LNCAP (cell line): Measurements from ENCODE around the gene LGI2.

Experiments
- TF ChIP-seq, protein P1 (sequence below): fragments of 450-650 bp; IDR thresholded peaks from 2 replicates; pipeline ENCODE4 v1.5.1; 2017; ENCODE audit warnings: mild to moderate bottlenecking

LGI2 gene

DNA sequence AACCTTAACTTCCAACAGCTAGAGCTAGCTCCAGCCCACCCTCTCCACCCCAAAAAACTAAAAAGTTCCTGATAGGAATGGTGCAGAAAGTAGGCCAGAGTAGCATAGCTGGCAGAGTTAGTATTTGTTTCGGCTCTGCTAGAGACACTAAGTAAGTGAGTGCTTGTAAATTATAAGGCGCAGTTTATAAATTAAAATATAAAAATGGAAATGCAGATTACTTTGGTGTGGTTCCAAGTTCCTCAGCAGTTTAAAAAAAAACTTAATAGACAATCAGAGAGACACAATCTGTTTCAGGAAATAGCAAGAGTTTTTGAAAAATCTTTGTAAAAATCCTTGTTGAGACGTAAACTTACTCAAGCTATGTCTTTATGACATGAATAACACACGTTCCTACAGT lies 2.8 kb upstream of the LGI2 start:
- TF ChIP-seq, protein P1, sequence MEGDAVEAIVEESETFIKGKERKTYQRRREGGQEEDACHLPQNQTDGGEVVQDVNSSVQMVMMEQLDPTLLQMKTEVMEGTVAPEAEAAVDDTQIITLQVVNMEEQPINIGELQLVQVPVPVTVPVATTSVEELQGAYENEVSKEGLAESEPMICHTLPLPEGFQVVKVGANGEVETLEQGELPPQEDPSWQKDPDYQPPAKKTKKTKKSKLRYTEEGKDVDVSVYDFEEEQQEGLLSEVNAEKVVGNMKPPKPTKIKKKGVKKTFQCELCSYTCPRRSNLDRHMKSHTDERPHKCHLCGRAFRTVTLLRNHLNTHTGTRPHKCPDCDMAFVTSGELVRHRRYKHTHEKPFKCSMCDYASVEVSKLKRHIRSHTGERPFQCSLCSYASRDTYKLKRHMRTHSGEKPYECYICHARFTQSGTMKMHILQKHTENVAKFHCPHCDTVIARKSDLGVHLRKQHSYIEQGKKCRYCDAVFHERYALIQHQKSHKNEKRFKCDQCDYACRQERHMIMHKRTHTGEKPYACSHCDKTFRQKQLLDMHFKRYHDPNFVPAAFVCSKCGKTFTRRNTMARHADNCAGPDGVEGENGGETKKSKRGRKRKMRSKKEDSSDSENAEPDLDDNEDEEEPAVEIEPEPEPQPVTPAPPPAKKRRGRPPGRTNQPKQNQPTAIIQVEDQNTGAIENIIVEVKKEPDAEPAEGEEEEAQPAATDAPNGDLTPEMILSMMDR, result no peak

DNA sequence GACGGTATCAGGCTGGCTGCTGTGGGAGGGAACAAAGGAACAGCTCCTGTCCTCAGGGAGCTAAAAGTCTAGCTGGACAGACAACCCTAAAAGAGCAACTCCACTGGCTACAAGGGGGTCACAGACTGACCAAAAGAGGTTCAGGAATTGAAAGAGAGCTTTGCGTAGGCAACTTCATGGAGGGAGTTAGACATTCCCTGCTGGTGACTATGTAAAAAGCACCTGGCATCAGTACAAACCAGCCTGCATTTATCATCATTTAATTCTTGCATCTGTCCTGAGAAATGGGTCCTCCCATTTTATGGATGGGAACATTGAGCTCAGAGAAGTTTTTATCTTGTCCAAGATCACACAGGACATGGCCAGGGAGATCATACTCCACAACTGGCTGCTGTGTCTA lies 1.4 kb upstream of the LGI2 start:
- TF ChIP-seq, protein P1, result no peak

DNA sequence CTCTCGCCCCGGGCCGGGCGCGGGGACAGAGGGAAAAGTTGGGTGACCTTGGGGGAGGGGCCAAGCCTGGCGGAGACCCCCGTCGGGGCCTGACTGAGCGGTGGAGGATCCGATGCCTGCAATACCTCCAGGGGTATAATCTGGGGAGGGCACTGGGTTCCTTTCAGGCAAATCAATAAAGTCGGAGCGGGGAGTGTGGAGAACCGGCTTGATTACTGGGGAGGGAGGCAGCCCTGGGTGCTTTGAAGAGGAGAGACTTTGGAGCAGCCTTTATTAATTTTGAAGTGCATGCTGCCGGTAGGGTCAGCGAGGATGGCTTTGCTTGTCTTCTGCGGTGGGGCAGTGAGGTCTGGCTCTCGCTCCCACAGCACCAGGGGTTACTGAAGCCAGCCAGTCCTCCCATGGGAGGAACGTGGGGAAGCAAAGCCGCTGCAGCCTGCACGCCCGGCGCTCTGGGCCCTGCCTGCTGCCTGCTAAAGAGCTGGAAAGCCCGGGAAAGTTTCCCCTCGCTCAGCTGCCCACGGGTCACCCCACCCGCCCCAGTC lies 403 bp upstream of the LGI2 start:
- TF ChIP-seq, protein P1, result no peak

DNA sequence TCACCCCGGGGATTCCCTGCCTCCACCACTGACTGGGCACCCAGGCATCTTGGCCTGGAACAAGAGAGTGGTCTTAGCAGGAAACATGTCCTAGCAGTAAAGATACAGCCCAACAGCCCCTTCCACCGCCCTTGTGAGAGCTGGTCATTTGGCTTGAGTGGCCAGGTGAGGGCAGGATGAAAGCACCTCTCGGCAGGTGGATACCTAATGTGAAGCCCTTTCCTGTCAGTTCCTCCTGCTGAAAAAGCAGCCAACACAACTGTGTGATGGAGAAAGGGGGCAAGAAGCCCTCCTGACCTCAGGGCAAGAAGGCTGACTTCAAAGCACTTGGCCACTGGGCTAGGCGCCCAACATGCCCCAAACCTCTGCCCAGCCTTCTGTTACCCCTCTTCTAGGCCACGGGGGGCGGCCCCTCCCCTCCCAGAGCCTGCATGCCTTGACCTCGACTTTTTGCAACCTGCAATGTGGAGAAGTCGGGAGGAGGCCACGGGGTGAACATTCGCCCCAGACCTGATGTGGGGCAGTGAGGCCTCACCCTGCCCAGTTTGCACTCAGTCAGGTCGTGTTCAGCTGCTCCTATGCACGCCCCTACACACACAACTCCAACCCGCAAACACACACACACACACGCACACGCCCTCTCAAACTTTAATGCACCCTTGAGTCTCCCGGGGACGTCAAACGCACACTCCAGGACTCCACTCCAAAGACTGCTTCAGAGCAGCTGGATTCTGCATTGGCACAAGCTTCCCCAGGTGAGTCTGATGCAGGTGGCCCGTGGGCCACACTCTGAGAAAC lies 1.1 kb downstream of the LGI2 start:
- TF ChIP-seq, protein P1, result no peak

DNA sequence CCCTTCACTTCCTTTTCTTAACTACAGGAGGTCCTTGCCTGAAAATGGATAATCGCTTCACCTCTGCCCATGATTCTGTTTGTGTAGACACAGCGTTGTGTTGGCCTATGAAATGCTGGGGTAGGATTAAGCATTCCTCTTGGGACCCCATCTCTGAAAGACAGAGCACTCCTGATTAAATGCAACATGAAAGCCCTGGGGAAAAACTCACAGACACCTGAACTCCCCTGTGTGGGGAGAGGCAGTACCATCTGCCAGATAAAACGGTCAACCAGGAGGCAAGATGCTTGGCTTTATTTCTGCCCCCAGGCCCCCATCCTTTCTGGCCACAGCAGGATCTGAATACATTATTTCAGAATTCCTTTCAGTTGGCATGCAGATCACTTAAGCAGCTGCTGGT lies 1.9 kb downstream of the LGI2 start:
- TF ChIP-seq, protein P1, result no peak

DNA sequence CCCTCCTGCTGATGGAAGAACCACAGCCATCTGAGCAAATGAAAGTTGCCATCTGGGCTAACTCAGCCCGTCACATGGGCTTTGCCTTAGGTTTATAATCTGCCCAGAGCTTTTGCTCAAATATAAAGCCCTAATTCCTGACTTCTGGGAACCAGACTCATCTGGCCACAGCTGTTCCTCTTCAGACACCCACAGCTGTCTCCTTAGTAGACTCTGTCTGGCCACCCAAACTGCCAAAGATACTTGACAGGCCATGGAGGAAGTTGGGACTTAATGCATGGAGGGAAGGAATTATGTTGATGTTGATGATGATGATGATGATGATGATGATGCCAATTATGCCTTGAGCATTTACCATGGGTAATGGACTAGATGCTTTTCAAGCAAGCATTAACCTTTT lies 8.0 kb downstream of the LGI2 start:
- TF ChIP-seq, protein P1, result no peak

DNA sequence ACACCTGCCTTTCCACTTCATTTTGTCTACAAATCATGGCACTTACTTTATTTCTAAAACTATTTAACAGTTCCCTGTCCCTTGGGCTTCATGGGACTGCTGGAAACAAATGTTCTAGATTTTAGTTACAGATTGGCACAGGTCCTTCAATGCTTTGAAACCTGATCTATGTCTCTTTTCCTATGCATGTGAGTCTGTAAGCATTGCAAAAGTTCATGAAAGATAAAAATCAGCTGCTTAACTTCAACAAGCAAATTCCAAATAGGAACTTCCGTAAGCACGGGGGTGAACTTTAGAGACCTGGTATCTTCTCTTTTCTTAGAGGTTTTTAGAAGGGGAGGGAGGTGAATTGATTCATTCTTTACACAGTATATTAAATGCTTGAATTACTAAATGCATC lies 9.5 kb downstream of the LGI2 start:
- TF ChIP-seq, protein P1, result no peak
